Mucosa of descending colon (tissue), 3 donors: ENCODE measurements around the gene VWA7. TPM values are rescaled to one million over a fixed set of nuclear protein-coding genes. Genes with fewer than 3 reads are reported as not detected.
"Not testable (repeated sequence)": the region's sequence is repeated elsewhere in the genome, so short reads cannot be mapped to it uniquely, and the experiment has no call there.

Experiments used
- ATAC-seq: fragments of 200-7000 bp; cut with Tn5 transposase; one replicate; pipeline ENCODE4 v1.9.1; 2020; ENCODE audit warnings: mild to moderate bottlenecking, moderate library complexity
- DNase-seq, 3 donors: peaks; one replicate each; pipeline ENCODE4 v3.0.0-alpha.2; 2020
- H3K36me3 ChIP-seq: fragments of 200-600 bp; one replicate; pipeline ENCODE4 v1.8.0; 2021; ENCODE audit warnings: low read depth, mild to moderate bottlenecking
- H3K4me1 ChIP-seq: fragments of 200-600 bp; one replicate; pipeline ENCODE4 v1.8.0; 2021; ENCODE audit warnings: low read depth, mild to moderate bottlenecking
- H3K4me3 ChIP-seq: fragments of 200-600 bp; one replicate; pipeline ENCODE4 v1.8.0; 2021; ENCODE audit warnings: mild to moderate bottlenecking
- H3K9me3 ChIP-seq: fragments of 200-600 bp; one replicate; pipeline ENCODE4 v1.8.0; 2021; ENCODE audit warnings: mild to moderate bottlenecking
- intact Hi-C, 2 donors: fragments of 100-400 bp; cut with DNase I in 1 of 2; cut with micrococcal nuclease in 1 of 2; formaldehyde crosslinking; loops; one replicate each; pipeline versions ENCODE4 v1.11.0 to v1.11.1; 2022; cut with DNase I, micrococcal nuclease
- total RNA-seq, 3 donors: library from RNA; stranded (reverse); fragmentation: NEBNext Ultra II Directional in 2 of 3; extraction: Animal tissue kit (Norgen Biotek cat#: 25700) in 2 of 3; gene quantifications; one replicate each; pipeline versions ENCODE4 v1.2.1 to v1.2.4, GENCODE V29; 2021 to 2023
- TF ChIP-seq, protein P1 (sequence below): fragments of 200-600 bp; IDR thresholded peaks from one replicate; pipeline ENCODE4 v1.8.0; 2022; ENCODE audit warnings: antibody characterized with exemption, mild to moderate bottlenecking
- donor health status: DM: no; HTN: no; CAD: no; lungs with moderate emphysema.
- donor health status: DM: no; HTN: no; CAD: no.
- donor health status: DM: no; HTN: yes; CAD: no.

VWA7 gene
- total RNA-seq, 3 donors from 2014 or later: 5.9 to 8.2 (median 6.9) TPM

DNA sequence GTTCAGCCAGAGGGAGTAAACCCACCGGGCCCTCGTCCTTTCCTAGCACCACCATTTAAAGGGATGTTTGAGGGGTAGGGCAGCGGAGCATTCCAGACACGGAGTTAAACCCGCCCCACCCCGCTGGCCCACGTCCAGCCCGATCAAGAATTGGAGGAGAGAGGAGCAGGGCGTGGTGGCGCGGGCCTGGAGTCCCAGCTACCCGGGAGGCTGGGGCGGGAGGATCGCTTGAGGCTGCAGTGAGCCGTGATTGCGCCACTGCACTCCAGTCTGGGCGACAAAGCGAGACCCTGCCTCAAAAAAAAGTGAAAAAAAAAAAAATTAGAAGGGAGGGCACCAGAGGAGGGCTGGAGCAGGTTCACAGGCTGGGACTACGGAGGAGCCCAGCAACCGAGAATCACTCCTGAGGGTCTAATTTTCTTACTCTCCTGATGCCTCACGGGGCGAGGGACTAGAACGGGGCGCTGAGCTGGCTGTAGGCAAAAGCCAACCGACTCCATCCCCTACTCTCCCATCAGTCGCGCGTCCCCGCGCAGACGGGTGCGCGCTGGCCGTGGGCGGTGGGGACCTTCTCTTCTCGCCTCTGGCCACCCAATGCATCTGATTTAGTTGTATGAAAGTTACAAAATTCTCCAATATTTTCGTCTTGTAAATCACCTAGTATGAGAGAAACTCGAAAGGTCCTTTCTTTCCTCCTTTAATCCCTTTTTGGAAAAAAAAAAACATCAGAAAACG lies 44.3 kb upstream of the VWA7 start:
- Histone ChIP-seq H3K4me1 (peaks cover 67% of the 10 kb centered on the region), H3K4me3 (peak overlapping the region; percentile 17), H3K9me3 (no peaks in the 10 kb centered on the region), H3K36me3 (no peaks in the 10 kb centered on the region)
- TF ChIP-seq, protein P1, sequence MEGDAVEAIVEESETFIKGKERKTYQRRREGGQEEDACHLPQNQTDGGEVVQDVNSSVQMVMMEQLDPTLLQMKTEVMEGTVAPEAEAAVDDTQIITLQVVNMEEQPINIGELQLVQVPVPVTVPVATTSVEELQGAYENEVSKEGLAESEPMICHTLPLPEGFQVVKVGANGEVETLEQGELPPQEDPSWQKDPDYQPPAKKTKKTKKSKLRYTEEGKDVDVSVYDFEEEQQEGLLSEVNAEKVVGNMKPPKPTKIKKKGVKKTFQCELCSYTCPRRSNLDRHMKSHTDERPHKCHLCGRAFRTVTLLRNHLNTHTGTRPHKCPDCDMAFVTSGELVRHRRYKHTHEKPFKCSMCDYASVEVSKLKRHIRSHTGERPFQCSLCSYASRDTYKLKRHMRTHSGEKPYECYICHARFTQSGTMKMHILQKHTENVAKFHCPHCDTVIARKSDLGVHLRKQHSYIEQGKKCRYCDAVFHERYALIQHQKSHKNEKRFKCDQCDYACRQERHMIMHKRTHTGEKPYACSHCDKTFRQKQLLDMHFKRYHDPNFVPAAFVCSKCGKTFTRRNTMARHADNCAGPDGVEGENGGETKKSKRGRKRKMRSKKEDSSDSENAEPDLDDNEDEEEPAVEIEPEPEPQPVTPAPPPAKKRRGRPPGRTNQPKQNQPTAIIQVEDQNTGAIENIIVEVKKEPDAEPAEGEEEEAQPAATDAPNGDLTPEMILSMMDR: no peak
- DNase-seq: peak; percentile 93 to 95 (median 93)
- intact Hi-C loops: no loop called here
- ATAC-seq: peak; percentile 62

DNA sequence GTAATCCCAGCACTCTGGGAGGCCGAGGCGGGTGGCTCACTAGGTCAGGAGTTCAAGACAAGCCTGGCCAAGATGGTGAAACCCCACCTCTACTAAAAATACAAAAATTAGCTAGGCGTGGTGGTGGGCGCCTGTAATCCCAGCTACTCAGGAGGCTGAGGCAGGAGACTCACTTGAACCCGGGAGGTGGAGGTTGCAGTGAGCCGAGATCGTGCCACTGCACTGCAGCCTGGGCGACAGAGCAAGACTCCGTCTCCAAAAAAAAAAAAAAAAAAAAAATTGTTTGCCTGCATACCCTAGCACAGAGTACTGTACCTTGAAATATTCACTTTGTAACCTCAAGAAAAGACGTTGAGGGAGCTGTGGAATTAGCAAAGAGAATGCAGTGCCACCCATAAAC lies 43.3 kb upstream of the VWA7 start:
- intact Hi-C loops, H3K9me3 ChIP-seq, H3K4me3 ChIP-seq, H3K36me3 ChIP-seq, ATAC-seq: not testable (repeated sequence)
- DNase-seq: peak in 1 of 3 donors; percentile 48
- H3K4me1 ChIP-seq: peaks cover 59% of the 10 kb centered on the region

DNA sequence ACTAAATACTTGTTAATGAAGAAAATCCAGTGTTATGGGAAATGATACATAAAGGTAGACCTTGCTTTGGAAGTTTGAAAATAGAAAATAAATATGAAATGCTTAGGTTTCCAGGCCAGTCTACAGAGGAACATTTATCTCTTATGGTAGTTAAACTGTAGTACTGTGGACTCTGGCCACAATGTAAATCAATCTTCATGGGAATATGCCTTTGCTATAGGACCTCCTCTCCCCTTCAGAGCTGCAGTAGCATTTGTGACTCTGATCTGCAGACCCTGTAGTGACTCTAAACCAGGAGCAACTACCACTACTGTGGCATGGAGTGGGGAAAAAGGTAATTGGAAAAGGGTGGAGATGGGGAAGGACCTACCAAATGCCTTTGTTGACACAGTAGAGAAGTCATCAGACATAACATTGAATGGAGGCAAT lies 42.8 kb upstream of the VWA7 start:
- DNase-seq: no peak
- TF ChIP-seq, protein P1: no peak
- peak; percentile 6 for ATAC-seq
- H3K9me3 ChIP-seq: no peaks in the 10 kb centered on the region
- peaks cover 54% of the 10 kb centered on the region for H3K4me1 ChIP-seq
- H3K36me3 ChIP-seq: no peaks in the 10 kb centered on the region
- no peak overlapping the region for H3K4me3 ChIP-seq
- intact Hi-C loops: no loop called here

DNA sequence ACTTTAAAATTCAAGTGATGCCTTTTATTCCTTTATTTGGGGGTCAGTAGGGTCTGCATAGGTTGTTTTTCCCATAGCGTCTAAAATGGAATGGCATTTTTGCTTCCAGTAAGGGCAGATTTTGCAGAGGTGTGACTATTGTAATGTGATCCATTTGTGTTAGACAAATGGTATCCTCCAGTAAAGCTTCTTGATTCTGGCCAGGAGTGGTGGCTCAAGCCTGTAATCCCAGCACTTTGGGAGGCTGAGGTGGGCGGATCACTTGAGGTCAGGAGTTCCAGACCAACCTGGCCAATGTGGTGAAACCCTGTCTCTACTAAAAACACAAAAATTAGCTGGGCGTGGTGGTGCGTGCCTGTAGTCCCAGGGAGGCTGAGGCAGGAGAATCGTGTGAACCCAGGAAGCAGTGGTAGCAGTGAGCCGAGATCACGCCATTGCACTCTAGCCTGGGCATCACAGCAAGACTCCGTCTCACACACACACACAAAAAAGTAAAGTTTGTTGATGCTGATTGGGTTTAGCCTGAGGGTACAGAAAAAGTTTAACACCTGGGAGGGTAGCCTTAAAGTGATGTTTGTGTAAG lies 40.9 kb upstream of the VWA7 start:
- H3K36me3 ChIP-seq, intact Hi-C loops, H3K9me3 ChIP-seq, H3K4me3 ChIP-seq, ATAC-seq: not testable (repeated sequence)
- H3K4me1 ChIP-seq: peaks cover 50% of the 10 kb centered on the region
- peak in 1 of 3 donors; percentile 30 for DNase-seq

DNA sequence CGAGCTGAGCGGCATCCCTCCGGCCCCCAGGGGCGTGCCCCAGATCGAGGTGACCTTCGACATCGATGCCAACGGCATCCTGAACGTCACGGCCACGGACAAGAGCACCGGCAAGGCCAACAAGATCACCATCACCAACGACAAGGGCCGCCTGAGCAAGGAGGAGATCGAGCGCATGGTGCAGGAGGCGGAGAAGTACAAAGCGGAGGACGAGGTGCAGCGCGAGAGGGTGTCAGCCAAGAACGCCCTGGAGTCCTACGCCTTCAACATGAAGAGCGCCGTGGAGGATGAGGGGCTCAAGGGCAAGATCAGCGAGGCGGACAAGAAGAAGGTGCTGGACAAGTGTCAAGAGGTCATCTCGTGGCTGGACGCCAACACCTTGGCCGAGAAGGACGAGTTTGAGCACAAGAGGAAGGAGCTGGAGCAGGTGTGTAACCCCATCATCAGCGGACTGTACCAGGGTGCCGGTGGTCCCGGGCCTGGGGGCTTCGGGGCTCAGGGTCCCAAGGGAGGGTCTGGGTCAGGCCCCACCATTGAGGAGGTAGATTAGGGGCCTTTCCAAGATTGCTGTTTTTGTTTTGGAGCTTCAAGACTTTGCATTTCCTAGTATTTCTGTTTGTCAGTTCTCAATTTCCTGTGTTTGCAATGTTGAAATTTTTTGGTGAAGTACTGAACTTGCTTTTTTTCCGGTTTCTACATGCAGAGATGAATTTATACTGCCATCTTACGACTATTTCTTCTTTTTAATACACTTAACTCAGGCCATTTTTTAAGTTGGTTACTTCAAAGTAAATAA lies 40.2 kb upstream of the VWA7 start:
- peaks cover 45% of the 10 kb centered on the region for H3K4me1 ChIP-seq

DNA sequence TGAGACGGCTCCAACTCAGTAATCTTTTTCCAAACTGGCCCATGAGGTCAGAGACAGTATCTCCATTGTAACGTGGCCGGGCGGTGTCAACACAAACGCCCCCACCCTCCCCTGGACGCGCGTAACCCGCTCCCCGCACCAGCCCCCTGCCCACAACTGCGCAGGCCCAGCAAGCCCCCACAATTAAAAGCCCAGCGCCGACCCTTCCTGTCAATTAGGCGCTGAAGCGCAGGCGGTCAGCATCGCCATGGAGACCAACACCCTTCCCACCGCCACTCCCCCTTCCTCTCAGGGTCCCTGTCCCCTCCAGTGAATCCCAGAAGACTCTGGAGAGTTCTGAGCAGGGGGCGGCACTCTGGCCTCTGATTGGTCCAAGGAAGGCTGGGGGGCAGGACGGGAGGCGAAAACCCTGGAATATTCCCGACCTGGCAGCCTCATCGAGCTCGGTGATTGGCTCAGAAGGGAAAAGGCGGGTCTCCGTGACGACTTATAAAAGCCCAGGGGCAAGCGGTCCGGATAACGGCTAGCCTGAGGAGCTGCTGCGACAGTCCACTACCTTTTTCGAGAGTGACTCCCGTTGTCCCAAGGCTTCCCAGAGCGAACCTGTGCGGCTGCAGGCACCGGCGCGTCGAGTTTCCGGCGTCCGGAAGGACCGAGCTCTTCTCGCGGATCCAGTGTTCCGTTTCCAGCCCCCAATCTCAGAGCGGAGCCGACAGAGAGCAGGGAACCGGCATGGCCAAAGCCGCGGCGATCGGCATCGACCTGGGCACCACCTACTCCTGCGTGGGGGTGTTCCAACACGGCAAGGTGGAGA lies 38.1 kb upstream of the VWA7 start, which contains the start of the genes HSPA1A and HSPA1L:
Gene HSPA1A (plus strand): TSS at position 519 of the 814 bp plus-strand sequence. CDS start 214 bp downstream, at position 733.
Gene HSPA1L (minus strand): TSS at position 259 of the 814 bp plus-strand sequence. CDS start 3,311 bp downstream, outside the sequence.
- Histone ChIP-seq H3K4me3 (peak within 1 kb of the TSS; percentile 0), H3K36me3 (no peaks in the 10 kb centered on the region), H3K9me3 (no peaks in the 10 kb centered on the region), H3K4me1 (peaks cover 31% of the 10 kb centered on the region)
- intact Hi-C loops: no loop called here
- ATAC-seq (peak; percentile 82), DNase-seq (peak; percentile 93 to 95 (median 95))
- TF ChIP-seq, protein P1: no peak

More for the DNA sequence above, 40.2 kb upstream of the VWA7 start:
- H3K9me3 ChIP-seq, ATAC-seq, intact Hi-C loops, H3K36me3 ChIP-seq, H3K4me3 ChIP-seq: not testable (repeated sequence)
- peak in 1 of 3 donors; percentile 54 for DNase-seq
